AG04450 (cell line): ENCODE measurements around the gene COL9A1. TPM values are rescaled to one million over a fixed set of nuclear protein-coding genes. Genes with fewer than 3 reads are reported as not detected.

ENCODE experiments used
- polyA plus RNA-seq: library from polyadenylated mRNA; depleted of rRNA; stranded (reverse); fragments of >200 nt; gene quantifications from 2 replicates; pipeline ENCODE4 v1.2.3, GENCODE V29; 2011; rRNA removed

COL9A1 gene
- polyA plus RNA-seq, 1 experiment, result not detected

Other genes starting within 250 kb of the COL9A1 start
- gene FAM135A, start 110.4 kb upstream of the COL9A1 start, polyA plus RNA-seq, result 5.6 and 9.8 TPM in 2 replicates